Measurements from ENCODE around the gene IER3IP1.

DNA sequence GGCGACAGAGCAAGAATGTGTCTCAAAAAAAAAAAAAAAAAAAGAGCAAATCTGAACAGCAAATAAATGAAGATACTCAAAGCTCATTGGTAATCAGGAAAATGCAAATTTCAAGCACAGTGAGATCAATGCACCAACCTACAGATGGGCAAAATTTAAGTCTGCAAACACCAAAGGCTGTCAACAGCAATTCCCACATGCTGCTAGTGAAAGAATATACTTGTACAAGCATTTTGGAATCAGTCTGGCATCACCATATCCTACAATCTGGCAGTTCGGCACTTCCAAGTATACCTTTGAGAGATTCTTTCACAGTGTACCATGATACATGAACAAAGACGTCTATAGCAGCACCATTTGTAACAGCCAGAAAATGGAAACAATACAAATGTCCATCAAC lies 30.0 kb downstream of the IER3IP1 start:
- TF ChIP-seq POLR2A (IDR thresholded peaks at IDR 0.05), result no peak
- TF ChIP-seq, protein P1, sequence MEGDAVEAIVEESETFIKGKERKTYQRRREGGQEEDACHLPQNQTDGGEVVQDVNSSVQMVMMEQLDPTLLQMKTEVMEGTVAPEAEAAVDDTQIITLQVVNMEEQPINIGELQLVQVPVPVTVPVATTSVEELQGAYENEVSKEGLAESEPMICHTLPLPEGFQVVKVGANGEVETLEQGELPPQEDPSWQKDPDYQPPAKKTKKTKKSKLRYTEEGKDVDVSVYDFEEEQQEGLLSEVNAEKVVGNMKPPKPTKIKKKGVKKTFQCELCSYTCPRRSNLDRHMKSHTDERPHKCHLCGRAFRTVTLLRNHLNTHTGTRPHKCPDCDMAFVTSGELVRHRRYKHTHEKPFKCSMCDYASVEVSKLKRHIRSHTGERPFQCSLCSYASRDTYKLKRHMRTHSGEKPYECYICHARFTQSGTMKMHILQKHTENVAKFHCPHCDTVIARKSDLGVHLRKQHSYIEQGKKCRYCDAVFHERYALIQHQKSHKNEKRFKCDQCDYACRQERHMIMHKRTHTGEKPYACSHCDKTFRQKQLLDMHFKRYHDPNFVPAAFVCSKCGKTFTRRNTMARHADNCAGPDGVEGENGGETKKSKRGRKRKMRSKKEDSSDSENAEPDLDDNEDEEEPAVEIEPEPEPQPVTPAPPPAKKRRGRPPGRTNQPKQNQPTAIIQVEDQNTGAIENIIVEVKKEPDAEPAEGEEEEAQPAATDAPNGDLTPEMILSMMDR (IDR thresholded peaks at IDR 0.05), result no peak
